ENCODE results near the gene KCNE2.

Gene KCNE2, protein sequence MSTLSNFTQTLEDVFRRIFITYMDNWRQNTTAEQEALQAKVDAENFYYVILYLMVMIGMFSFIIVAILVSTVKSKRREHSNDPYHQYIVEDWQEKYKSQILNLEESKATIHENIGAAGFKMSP

DNA sequence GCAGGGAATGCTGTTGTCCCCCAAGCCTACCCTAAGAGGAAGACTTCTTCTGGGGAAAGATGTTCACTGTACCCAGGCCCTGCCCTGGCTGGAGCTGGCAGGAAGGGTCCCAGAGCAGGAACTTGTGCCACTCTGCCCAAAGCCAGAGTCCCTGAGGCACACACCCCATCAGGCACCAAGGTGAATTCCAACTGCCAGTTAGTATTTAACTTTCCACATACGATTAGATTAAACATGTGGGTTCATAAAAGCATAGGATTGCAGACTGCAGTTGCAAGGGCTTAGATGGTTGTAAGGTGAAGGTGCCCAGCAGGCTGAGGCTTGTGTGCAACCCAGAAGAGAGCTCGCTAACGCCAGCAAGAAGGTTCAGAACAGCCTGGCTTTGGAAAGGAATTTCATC, at the start of gene KCNE2:
Gene KCNE2 (plus strand): TSS at position 274 of the 400 bp plus-strand sequence. CDS start 6,473 bp downstream, outside the sequence.
- DNase-seq: no peak

DNA sequence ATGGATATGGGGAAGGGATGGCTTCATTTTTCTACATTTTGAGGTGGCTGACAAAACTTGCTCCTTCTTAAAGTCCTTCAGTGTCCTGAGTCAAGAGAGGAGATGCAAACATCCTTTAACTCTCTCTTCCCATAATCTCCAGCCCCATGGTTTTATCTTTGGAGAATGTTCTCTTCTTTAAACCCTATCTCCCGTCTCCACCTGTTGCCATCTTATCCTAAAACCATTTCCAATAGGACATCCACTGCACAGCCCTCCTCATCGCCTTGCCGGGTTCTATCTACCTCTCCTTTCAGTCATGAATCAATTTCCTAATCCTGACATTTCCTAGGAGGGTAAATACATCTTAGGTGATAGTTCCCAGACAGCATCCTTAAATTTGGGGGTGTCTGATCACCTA, 44.2 kb upstream of the KCNE2 start:
- DNase-seq: no peak

DNA sequence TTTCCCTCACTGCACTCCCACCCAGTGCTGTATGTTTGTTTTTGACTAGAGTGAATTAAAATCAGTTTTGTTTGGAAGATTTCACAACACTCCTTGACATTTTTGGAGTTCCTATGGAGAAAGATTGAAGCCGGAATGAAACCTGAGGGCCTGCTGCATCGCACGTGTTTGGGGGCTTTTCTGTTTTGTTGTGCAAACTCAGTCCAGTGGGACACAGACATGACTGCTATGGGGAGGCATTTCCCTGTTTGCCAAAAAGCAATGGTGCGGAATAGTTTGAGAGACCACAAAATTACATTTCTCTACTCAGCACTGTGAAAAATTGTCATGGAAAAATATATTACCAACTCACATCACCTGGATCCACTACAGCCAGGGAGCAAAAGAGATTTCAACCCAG, 43.8 kb upstream of the KCNE2 start:
- DNase-seq: no peak

DNA sequence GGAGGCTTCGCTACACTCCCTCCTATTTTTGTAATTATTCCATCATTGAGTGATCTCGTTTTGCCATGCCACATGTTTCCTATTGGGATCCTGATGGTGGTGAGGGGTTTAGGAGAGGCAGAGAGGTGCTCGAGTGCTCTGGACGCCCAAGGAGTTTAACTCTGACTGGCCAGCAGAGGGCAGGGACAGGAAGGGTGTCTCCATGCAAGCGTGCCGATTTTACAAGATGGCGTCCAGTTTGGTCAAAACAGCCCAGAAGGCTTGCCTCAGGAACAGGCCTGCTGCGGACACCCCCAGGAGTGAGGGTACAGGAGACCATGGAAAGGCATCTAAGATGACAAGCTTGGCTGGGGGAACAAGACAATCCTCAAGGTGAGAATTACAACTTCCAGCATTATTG, 33.8 kb upstream of the KCNE2 start:
- DNase-seq: no peak

DNA sequence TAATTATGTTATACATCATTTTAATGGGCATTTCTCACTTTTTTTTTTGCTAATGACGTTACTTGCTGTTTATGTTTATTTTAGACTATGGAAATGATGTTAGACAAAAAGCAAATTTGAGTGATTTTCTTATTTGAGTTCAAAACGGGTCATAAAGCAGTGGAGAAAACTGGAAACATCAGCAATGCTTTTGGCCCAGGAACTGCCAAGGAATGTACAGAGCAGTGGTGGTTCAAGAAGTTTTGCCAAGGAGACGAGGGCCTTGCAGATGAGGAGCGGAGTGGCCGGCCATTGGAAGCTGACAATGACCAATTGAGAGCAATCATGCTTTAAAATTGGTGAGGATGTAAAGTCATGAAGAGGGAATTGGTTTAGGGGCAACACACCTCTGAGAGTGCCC, 32.1 kb upstream of the KCNE2 start:
- no peak for DNase-seq

DNA sequence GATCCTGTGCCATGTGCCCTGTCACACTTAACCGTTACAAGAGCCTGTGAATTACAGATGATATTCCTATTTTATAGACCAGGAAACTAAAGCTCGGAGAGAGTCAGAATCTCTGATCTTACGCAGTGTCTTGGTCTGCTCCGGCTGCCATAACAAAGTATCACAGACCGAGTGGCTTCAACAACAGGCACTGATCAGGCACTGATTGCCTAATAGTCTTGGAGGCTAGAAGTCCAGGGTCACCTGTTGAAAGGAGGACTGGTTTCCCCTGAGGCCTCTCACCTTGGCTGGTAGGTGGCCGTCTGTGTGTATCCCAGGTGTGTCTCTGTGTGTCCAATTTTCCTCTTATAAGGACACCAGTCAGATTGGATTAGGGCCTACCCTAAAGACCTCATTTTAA, 31.5 kb upstream of the KCNE2 start:
- DNase-seq: no peak

DNA sequence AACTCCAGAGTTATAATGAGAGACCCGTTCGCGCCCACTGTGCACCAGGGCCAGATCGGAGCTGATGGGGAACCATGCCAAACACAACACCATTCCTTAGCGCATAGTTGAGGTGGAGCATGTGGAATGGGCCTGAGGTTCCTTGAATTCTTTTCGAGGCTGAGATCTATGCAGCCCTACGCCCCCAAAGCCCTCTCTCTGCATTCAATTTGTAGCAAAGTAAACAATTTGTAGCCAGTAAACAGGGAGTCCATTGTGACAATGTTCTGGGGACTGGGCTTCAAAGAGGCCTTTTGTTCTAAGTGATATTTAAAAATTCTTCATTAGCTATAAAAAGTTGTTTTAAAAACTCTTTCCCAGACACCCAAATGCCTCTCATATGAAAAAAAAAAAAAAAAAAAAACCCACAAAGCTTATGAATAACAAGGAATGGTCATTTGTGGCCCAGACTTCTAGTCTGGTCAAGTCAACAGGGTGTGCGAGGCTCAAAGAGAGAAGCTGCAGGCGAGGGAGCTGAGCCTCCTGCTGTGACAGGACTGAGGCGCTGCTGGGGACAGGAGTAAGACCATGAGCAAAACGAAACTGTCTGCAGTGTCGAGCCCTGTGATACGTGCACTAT, 30.6 kb upstream of the KCNE2 start:
- DNase-seq: no peak

DNA sequence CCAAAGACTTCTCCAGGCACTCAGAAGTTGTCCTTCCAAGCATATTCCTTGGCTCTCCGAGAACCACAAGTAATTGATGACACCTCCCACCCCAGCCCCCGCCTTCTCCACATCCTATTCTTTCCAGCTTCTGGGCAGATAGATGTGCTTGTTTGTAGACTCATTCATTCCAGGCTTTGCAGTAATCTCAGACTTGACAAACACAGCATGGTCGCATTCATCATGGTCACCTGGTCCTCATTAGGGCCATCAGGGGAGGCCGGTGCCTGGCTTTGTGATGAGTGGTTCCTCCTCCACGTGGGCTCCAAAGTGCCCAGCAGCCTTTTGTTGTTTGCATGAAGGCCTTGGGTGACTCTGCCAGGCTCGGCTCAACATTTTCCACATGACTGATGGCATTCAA, 28.5 kb upstream of the KCNE2 start:
- no peak for DNase-seq

DNA sequence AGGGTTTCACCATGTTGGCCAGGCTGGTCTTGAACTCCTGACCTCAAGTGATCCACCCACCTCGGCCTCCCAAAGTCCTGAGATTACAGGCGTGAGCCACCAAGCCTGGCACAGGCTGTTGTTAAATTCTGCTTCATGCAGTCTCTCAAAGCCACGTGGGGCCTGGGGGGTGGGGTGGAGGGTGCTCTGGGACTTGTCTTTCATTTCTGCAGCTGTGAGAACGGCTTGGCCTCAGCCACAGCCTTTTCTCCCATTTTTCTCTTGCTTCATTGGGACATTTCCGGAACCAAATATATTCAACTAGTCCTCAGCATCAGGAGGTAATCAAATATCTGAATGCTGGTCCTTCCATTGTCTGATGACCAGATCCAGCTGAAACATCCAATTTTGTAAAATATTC, 27.6 kb upstream of the KCNE2 start:
- no peak for DNase-seq

DNA sequence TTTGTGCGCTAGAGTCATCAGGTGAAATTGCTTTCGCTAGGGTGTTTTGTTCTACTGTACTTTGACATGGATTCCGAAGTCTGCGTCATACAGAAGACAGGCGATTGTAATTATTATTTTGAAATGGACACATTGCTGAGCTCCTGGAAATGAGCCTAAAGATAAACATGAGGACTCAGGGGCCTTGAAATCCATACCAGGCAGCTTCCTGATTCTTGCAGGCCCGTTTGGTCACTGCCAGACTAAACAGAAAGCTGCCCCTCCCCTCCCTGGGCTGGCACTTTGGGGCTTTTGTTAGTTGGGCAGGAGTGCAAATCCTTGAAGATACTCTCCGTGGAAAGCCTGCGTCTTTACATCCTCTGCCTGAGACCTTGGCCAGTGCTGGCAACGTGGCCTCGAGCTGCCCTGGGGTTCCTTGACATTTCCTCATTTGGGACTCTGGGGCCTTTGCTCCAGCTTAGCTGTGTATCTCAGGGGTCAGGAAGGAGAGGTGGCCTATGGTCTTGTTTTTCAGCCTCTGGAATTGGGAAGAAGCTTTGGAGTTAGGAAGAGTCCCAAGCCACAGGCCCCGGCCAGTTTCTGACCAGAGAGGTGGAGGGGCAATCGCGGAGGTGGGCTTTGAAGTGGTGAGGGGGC, 26.9 kb upstream of the KCNE2 start:
- DNase-seq: no peak

DNA sequence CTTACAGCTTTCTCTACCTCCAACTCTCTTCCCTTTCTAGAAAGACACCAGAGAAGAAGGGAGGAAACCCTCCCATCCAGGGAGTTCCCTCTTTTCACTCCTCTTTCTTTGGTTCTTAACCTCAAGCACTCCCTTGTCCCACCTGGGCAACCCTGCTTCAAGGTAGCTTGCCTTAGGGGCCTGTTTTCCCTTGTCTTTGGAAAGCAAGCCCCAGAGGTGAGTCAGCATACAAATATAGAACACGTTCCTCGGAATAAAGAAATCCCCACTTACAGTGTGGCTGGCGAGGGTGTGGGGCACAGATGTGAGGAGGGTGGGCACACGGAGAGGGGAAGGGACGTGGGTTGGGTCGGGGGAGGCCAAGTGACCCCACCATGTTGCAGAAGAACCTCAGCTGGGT, 26.1 kb upstream of the KCNE2 start:
- no peak for DNase-seq

DNA sequence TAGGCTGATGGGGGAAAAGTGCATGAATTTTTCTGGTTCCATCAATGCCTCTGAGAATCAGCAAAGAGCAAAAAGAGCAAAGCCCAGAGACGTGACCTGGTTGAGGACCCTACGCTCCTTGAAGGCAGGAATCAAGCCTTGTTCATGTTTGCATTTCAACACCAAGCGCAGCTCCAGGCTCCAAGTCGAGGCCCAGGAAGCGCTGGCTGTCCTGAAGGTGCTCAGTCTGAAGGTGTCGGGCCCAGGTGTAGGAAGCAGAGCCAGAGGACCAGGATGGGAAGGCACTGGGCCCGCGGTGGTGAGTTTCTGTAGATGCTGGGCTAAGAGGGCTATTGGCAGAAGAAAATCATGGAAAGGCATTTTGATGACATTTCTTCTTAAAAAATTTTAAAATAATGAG, 25.6 kb upstream of the KCNE2 start:
- no peak for DNase-seq

DNA sequence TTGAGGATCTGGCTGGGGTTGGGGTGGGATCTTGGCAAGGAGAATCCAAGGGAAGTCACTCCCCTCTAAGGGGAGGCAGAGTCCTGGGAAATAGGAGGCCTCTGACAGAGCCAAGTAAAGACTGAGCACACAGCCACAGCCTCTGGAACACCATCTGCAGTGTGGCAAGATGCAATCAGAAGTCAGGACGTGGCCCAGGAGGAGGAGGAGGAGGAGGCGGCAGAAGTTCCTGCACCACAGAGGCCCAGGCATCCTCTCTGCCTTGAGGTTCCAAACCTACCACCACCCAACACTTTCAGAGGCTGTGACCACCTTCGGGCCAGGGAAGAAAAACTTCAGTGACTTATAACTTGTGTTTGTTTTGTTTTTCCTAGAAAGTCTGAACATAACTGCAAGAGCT, 23.7 kb upstream of the KCNE2 start:
- DNase-seq: no peak

DNA sequence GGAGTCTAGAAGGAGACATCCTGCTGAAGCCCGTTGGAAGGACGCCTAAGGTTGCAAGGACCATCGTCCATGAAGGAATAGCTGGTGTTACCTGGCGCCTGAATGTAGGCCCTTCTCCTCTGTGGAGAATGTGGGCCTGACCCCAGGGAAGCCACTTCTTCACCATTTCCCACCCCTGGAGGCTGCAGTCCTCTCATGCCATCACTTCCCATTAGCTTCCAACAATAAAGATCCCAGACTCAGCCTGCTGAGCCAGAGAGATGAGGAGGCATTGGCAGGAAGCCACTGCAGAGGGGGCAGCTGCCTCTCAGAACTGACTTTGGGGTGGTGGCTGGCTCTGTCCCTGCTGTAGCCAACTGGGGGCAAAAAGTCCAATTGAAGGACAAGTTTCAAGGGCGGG, 21.3 kb upstream of the KCNE2 start:
- no peak for DNase-seq

DNA sequence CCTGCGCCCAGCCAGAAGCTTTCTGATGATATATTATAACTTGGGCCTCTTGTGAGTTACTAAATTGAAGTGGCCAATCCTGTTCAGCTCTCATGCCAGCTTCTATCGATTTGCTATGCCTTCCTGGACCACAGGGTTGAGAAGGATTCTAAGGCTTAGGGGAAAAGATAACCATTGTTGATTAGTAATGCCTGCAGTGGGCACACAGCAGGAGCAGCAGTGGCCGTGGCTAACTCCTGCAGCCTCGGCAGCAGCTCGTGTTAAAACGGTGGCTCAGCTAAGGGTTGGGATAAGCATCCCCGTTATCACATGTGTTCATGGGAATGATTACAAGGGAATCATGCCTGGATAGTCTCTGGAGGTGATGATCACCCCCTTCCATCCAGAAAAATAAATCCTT, 20.5 kb upstream of the KCNE2 start:
- no peak for DNase-seq

DNA sequence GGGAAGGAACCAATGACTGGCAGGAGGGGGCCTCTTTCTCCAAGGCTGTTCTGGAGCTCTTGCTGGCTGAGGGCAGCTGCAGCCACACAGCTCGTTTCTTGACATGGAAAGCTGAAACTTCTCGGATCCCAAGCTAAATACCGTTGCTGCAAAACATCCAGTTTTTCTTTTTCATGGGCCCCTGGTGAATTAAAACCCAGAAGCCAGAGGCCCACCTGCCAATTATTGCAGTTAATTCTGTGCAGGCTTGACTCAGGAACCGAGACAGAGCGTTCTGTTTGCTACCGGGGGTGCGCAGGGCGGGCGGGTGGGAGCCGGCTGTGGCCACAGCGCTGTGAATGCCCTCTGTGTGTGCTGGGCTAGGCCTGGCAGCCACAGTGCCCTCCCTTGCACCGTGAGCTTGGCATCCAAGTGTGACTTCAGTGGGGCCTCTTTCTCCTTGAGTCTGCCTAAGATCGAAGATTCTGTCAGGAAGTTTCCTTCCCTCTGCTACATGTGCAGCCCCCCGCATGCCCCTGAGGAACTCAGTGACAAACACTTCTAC, 19.9 kb upstream of the KCNE2 start:
- no peak for DNase-seq

DNA sequence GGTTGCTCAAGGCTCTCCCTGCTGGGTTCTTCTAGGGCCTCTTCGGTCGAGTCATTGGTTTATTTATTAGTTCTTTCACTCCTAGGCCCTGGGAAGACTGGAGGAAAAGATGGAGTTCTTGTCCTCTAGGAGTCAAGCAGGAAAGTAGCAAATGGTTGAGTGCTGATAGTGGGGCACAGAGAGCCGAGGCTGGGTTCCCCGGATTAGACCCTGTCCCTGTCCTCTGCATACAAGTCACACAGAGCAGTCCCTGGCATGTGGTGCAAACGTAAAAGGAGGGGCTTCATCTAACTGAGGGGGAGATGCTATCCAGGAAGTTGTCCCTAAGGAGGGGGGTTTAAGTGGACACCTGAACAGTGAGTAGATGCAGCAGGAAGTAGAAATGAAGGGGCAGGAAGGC, 19.2 kb upstream of the KCNE2 start:
- no peak for DNase-seq

DNA sequence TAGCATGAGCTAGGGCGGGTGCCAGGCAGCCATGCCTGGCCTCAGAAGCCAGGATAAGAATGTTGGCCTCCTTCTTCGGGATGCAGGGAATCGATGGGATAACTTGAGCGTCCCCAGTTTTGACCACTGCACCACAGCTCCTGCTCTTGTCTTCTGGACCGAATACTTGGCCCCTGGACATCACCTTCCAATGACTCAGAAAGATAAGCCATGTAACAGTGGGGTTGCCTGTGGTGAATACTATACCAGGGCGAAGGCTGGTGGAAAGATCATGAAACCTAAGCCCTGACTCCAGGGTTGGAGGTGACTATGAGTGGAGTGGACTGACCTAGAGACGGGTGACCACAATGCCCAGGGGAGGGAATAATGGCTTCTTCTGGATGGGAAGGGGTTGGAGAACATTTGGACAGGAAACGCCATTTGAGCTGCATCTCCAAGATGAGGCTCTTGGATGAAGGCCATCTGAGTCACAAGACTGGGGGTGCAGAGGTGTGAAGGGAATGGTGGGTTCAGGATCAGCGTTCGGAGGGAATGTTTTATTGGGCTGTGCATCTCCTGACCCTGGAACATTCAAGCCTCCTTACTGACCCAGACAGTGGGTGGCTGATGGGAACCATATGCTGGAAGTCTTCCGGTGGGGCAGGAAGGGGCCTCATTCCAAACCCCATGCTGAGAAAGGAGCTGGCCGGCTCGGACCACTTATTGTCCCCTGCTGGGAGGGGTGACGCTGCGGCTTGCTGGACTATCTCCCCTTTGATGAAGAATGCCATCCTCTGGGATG, 18.5 kb upstream of the KCNE2 start:
- DNase-seq: no peak

DNA sequence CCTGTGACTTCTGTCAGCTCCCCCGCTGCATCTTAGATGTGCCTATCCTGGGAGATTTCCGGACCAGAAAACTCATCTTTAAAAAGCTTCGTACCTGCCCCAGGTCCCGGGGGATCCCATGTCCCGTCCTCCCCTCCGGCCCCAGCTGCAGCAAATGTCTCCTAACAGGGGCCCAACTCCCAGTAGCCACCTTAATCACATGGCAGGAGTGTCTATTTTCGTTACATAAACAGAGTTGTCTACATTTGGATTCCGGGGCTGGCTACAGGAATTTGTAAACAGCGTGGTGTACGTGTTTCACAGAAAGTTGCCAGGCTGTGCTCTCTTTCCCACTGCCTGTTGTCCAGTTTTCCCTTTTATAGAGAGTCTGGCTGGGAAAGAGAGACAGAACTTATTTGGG, 17.9 kb upstream of the KCNE2 start:
- no peak for DNase-seq

DNA sequence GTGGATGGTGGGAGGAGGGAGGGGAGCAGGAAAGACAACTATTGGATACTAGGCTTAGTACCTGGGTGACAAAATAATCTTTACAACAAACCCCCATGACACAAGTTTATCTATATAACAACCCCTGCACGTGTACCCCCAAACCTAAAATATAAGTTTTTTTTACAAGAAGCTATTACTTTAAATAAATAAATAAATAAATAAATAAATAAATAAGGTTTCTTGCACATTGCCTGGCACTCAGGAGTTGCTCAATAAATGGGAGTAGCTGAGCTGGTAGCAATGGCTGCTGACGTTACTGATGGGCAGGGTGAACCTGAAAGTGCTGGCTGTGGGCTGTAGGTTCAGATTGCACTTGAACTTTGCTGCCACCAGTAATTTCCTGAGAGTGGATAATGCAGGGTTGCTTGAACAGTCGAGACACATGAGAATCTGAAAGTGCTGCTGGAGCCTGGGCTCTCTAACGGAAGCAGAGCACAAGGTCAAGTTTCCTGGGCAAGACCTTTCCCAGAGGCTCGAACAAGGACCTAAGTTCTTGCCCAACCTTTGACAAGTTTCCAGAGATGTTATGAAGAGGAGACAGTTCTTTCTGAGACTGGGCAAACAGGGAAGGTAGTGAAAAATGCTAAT, 14.8 kb upstream of the KCNE2 start:
- no peak for DNase-seq

DNA sequence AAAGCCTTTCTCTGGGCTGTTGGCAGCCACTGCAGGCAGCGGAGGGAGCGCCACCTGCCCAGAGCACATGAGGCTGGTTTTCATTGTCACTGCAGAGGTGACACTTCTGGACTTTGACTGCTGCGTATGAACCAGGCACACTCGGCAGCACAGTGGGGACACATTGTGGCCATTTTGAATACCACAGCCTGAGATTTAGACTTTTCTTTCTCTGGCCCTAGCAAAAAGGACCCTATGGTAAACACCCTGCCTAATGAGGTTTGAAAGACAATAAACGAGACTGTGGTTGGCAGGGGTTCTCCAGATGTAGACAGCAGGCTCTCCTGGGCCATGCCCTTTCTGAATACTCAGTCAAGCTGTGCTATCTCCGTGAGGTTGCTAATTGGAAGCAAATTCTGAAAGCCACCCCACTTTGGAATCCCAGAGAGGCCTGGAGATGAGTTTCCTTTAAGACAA, 12.0 kb upstream of the KCNE2 start:
- DNase-seq: peak; percentile 52

DNA sequence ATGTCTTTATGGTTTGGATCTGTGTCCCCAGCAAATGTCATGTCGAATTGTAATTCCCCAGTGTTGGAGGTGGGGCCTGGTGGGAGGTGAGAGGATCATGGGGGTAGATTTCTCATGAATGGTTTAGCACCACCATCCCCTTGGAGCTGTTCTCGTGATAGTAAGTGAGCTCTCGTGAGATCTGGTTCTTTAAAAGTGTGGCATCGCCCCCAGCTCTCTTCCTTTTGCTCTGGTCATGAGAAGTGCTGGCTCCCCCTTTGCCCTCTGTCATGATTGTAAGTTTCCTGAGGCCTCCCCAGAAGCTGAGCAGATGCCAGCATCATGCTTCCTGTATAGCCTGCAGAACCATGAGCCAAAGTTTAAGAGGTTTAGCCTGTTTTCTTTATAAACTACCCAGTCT, 11.2 kb upstream of the KCNE2 start:
- DNase-seq: no peak

DNA sequence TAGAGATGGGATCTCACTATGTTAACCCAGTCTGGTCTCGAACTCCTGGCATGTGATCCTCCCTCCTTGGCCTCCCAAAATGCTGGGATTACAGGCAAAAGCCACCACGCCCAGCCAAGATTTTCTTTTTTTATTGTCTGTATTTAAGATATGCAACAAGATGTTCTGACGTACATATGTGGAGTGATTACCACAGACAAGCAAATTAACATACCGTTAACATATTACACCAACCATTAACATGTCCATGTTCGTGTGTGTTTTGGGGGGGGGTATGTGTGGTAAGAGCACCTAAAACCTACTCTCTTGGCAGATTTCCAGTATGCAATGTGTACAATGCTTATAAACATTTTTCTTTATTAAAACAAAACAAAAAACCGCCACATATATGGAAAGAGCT, 10.6 kb upstream of the KCNE2 start:
- no peak for DNase-seq

Measured in activated CD4-positive, alpha-beta T cell treated with anti-CD3 and anti-CD28 coated beads, Interleukin-2, Interleukin-6, amounts not matched to agents 100 ng/mL and 50 ng/mL, durations not matched to agents 16 hours and 8 hours (primary cell).